ENCODE measurements around the gene TDRD1. TPM values are rescaled to one million over a fixed set of nuclear protein-coding genes. Genes with fewer than 3 reads are reported as not detected.

Gene TDRD1
- total and polyA plus RNA-seq, 8 donors, result 0.08 to 1.8 (median 0.65) TPM

GRCh38 chr10:114188900-114189299, 9.7 kb downstream of the TDRD1 start:
- FAIRE-seq (no peak), DNase-seq (no peak), ATAC-seq (peak in 2 of 4 donors; percentile 49 to 62)
- intact Hi-C loops (cut with DNase I), result no loop called here
- Histone ChIP-seq H3K27ac (peak overlapping the region in 3 of 4 donors; percentile 3 to 53 (median 12)), H3K9me3 (no peaks in the 10 kb centered on the region), H3K36me3 (no peaks in the 10 kb centered on the region), H3K4me1 (no peaks in the 10 kb centered on the region), H3K27me3 (no peaks in the 10 kb centered on the region), H3K4me3 (no peak overlapping the region)
- 66 to 70% methylated on average over 3 of the region's 3 CpGs for WGBS, 2 donors
- no peak for TF ChIP-seq CTCF (IDR thresholded peaks at IDR 0.05)

- intact Hi-C loops (cut with DNase I), result no loop called here
- no peak overlapping the region for H3K4me3 ChIP-seq
- 87 to 88% methylated on average over 8 of the region's 8 CpGs for WGBS, 2 donors
- FAIRE-seq (no peak), ATAC-seq (no peak), DNase-seq (no peak)
- H3K4me1 ChIP-seq, result no peaks in the 10 kb centered on the region
- H3K36me3 ChIP-seq, result no peaks in the 10 kb centered on the region
- H3K27ac ChIP-seq, result no peak overlapping the region
- H3K9me3 ChIP-seq, result no peaks in the 10 kb centered on the region
- no peaks in the 10 kb centered on the region for H3K27me3 ChIP-seq
- TF ChIP-seq CTCF (IDR thresholded peaks at IDR 0.05), result no peak
Measured at GRCh38 chr10:114189700-114190099, 10.5 kb downstream of the TDRD1 start.

GRCh38 chr10:114195079-114195478, 15.9 kb downstream of the TDRD1 start:
- 90 to 91% methylated on average over 2 of the region's 2 CpGs for WGBS, 2 donors
- TF ChIP-seq CTCF (IDR thresholded peaks at IDR 0.05), result no peak
- Histone ChIP-seq H3K27ac (no peak overlapping the region), H3K4me3 (no peak overlapping the region), H3K36me3 (no peaks in the 10 kb centered on the region), H3K9me3 (no peaks in the 10 kb centered on the region), H3K4me1 (no peaks in the 10 kb centered on the region), H3K27me3 (no peaks in the 10 kb centered on the region)
- DNase-seq (no peak), FAIRE-seq (no peak), ATAC-seq (no peak)
- intact Hi-C loops (cut with DNase I), result no loop called here

GRCh38 chr10:114199239-114199638, 20.1 kb downstream of the TDRD1 start:
- Histone ChIP-seq H3K27me3 (no peaks in the 10 kb centered on the region), H3K36me3 (no peaks in the 10 kb centered on the region), H3K4me3 (no peak overlapping the region), H3K9me3 (no peaks in the 10 kb centered on the region), H3K4me1 (no peaks in the 10 kb centered on the region), H3K27ac (no peak overlapping the region)
- 95 to 99% methylated on average over 4 of the region's 4 CpGs for WGBS, 2 donors
- FAIRE-seq (no peak), ATAC-seq (no peak), DNase-seq (no peak)
- intact Hi-C loops (cut with DNase I), result no loop called here
- TF ChIP-seq CTCF (IDR thresholded peaks at IDR 0.05), result no peak

GRCh38 chr10:114202812-114203211, 23.7 kb downstream of the TDRD1 start:
- 82 to 90% methylated on average over 3 of the region's 3 CpGs for WGBS, 2 donors
- H3K36me3 ChIP-seq, result no peaks in the 10 kb centered on the region
- no peak overlapping the region for H3K27ac ChIP-seq
- H3K27me3 ChIP-seq, result no peaks in the 10 kb centered on the region
- no peaks in the 10 kb centered on the region for H3K4me1 ChIP-seq
- ATAC-seq (no peak), FAIRE-seq (no peak), DNase-seq (no peak)
- H3K9me3 ChIP-seq, result no peaks in the 10 kb centered on the region
- no peak for TF ChIP-seq CTCF (IDR thresholded peaks at IDR 0.05)
- intact Hi-C loops (cut with DNase I), result no loop called here
- no peak overlapping the region for H3K4me3 ChIP-seq

All from pancreas (tissue), 10 donors.